Erythroblast (primary cell): ENCODE measurements around the gene CEP295NL.

Experiments used
- GATA1 ChIP-seq: IDR thresholded peaks from 2 replicates; pipeline ENCODE4 v1.6.1; 2011; ENCODE audit warnings: low read depth, mild to moderate bottlenecking, control low read depth, low read length, moderate library complexity
- POLR2A ChIP-seq: IDR thresholded peaks from 2 replicates; pipeline ENCODE4 v1.6.1; 2011; ENCODE audit warnings: mild to moderate bottlenecking, low read length

DNA sequence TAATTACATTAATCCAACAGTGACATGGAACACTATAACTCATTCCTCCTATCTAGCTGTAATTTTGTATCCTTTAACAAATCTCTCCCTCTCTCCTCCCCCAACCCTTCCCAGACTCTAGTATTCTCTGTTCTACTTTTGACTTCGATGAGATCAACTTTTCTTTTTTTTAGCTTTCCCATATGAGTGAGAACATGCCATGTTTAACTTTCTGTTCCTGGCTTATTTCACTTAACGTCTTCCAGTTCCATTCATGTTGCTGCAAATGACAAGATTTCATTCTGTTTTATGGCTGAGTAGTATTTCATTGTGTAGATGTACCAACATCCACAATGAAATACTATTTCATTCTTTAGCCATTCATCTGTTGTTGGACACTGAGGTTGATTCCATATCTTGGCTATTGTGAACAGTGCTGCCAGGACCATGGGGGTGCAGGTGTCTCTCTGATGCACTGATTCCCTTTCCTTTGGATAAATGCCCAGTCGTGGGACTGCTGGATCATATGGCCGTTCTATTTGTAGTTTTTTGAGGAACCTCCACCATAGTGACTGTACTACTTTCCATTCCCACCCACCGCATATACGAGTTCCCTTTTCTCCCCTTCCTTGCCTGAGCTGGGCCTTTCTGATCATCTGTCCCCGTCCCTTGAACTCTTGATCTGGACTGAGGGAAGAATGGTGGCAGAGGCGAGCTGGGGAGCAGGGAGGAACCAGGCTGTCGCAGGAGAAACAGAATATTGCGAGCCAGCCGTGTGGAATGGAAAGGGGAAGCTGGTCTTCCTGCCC, 7.7 kb upstream of the CEP295NL start:
- TF ChIP-seq POLR2A, result no peak
- no peak for TF ChIP-seq GATA1
